Body of pancreas (tissue), 4 donors: Measurements from ENCODE around the gene RAB44.

Source experiments
- CTCF ChIP-seq, 7 experiments: fragments of 450-650 bp in 4 of 7; fragments of 200-600 bp in 3 of 7; sonication (generic) in 3 of 7; IDR thresholded peaks; one replicate each; pipeline ENCODE4 v1.5.1; 2016 to 2019; ENCODE audit warnings: antibody characterized with exemption in 7 of 7
- POLR2A ChIP-seq, 3 donors: fragments of 450-650 bp; IDR thresholded peaks; one replicate each; pipeline ENCODE4 v1.6.1; 2016; ENCODE audit warnings: antibody characterized with exemption in 3 of 3, mild to moderate bottlenecking in 2 of 3

GRCh38 chr6:36697481-36697903 lies at the start of gene RAB44:
- TF ChIP-seq POLR2A (IDR thresholded peaks at IDR 0.05) (no peak), CTCF (IDR thresholded peaks at IDR 0.05) (no peak)
